CD14-positive monocyte (primary cell): Measurements from ENCODE around the gene SLC4A1. TPM values are rescaled to one million over a fixed set of nuclear protein-coding genes. Genes with fewer than 3 reads are reported as not detected.

Experiments used
- DNase-seq, 3 donors: peaks; one replicate each; pipeline ENCODE4 v3.0.0-alpha.2; 2011 to 2022
- H2AFZ ChIP-seq: 2 replicates; pipeline ENCODE4 v1.6.0; 2012; ENCODE audit warnings: mild to moderate bottlenecking, low read depth, low read length, inconsistent platforms; ENCODE audit not compliant: insufficient read depth, poor library complexity, severe bottlenecking
- H3K27ac ChIP-seq, 2 donors: 1 replicate in 1 of 2; 2 replicates in 1 of 2; pipeline ENCODE4 v1.5.1; 2012 to 2013; ENCODE audit warnings: low read length in 2 of 2, control low read depth in 1 of 2, inconsistent platforms in 1 of 2, low read depth in 1 of 2, mild to moderate bottlenecking in 1 of 2
- H3K27me3 ChIP-seq, 2 donors: one replicate each; pipeline versions ENCODE4 v1.6.0 to v1.6.1; 2011 to 2013; ENCODE audit warnings: low read length in 2 of 2; ENCODE audit not compliant: control insufficient read depth in 2 of 2, insufficient read depth in 2 of 2
- H3K36me3 ChIP-seq, 2 donors: replicated peaks in 1 of 2; 1 replicate in 1 of 2; 2 replicates in 1 of 2; pipeline versions ENCODE4 v1.5.1 to v1.6.1; 2012 to 2013; ENCODE audit warnings: low read length in 2 of 2, control low read depth in 1 of 2, inconsistent platforms in 1 of 2, mild to moderate bottlenecking in 1 of 2; ENCODE audit not compliant: insufficient read depth in 2 of 2, control insufficient read depth in 1 of 2
- H3K4me1 ChIP-seq, 2 donors: 1 replicate in 1 of 2; 2 replicates in 1 of 2; pipeline versions ENCODE4 v1.5.1 to v1.6.1; 2012 to 2013; ENCODE audit warnings: low read length in 2 of 2, control low read depth in 1 of 2, inconsistent platforms in 1 of 2, mild to moderate bottlenecking in 1 of 2, moderate library complexity in 1 of 2; ENCODE audit not compliant: insufficient read depth in 2 of 2, control insufficient read depth in 1 of 2
- H3K4me2 ChIP-seq: replicated peaks from 2 replicates; pipeline ENCODE3; 2012; ENCODE audit warnings: low read length, moderate library complexity, mild to moderate bottlenecking; ENCODE audit not compliant: poor library complexity, severe bottlenecking; ENCODE audit errors: extremely low read depth
- H3K4me3 ChIP-seq, 3 experiments: fragments of 200-600 bp in 1 of 3; sonication (generic) in 1 of 3; replicated peaks in 1 of 3; 1 replicate in 2 of 3; 2 replicates in 1 of 3; pipeline ENCODE4 v1.5.1; 2011 to 2013; ENCODE audit warnings: low read length in 3 of 3, mild to moderate bottlenecking in 3 of 3, control low read depth in 2 of 3, low read depth in 2 of 3, inconsistent platforms in 1 of 3, moderate library complexity in 1 of 3
- H3K79me2 ChIP-seq: 2 replicates; pipeline ENCODE4 v1.6.0; 2012; ENCODE audit warnings: mild to moderate bottlenecking, control low read depth, inconsistent platforms, low read length, moderate library complexity; ENCODE audit not compliant: insufficient read depth
- H3K9ac ChIP-seq: 2 replicates; pipeline ENCODE4 v1.6.0; 2017; ENCODE audit warnings: low read length, mild to moderate bottlenecking; ENCODE audit not compliant: insufficient read depth, poor library complexity, severe bottlenecking
- H3K9me3 ChIP-seq, 2 donors: replicated peaks in 1 of 2; 1 replicate in 1 of 2; 2 replicates in 1 of 2; pipeline versions ENCODE4 v1.5.1 to v1.6.1; 2012 to 2013; ENCODE audit warnings: low read length in 2 of 2, control low read depth in 1 of 2; ENCODE audit not compliant: control insufficient read depth in 1 of 2, insufficient read depth in 1 of 2
- H4K20me1 ChIP-seq: 2 replicates; pipeline ENCODE4 v1.6.0; 2012; ENCODE audit warnings: mild to moderate bottlenecking, low read length, control low read depth, moderate library complexity; ENCODE audit not compliant: insufficient read depth
- H3K27ac Mint-ChIP-seq, 7 donors: one replicate each; pipeline ENCODE4 v1.8.0; 2020; ENCODE audit warnings: mild to moderate bottlenecking in 7 of 7, mixed read lengths in 7 of 7, moderate library complexity in 6 of 7, inconsistent platforms in 2 of 7
- H3K27me3 Mint-ChIP-seq, 3 donors: one replicate each; pipeline ENCODE4 v1.8.0; 2021 to 2022; ENCODE audit warnings: low read depth in 3 of 3, mild to moderate bottlenecking in 3 of 3, mixed read lengths in 3 of 3, moderate library complexity in 3 of 3, inconsistent platforms in 1 of 3
- H3K36me3 Mint-ChIP-seq, 2 donors: one replicate each; pipeline ENCODE4 v1.8.0; 2020; ENCODE audit warnings: mixed read lengths in 2 of 2, inconsistent platforms in 1 of 2, mild to moderate bottlenecking in 1 of 2
- H3K4me1 Mint-ChIP-seq: one replicate; pipeline ENCODE4 v1.8.0; 2020; ENCODE audit warnings: mild to moderate bottlenecking, mixed read lengths
- H3K4me3 Mint-ChIP-seq, 2 donors: one replicate each; pipeline ENCODE4 v1.8.0; 2020; ENCODE audit warnings: mild to moderate bottlenecking in 2 of 2, mixed read lengths in 2 of 2, moderate library complexity in 1 of 2
- H3K9me3 Mint-ChIP-seq, 7 donors: one replicate each; pipeline ENCODE4 v1.8.0; 2020 to 2022; ENCODE audit warnings: mixed read lengths in 7 of 7, mild to moderate bottlenecking in 6 of 7, moderate library complexity in 6 of 7, inconsistent platforms in 2 of 7
- WGBS: methylation state at CpG from one replicate; pipeline ENCODE4 v1.1.5; 2013; ENCODE audit warnings: missing lambda C conversion rate; ENCODE audit not compliant: insufficient coverage; 5-methylcytosine and 5-hydroxymethylcytosine counted together
- intact Hi-C, 2 donors: fragments of 100-400 bp; cut with micrococcal nuclease; formaldehyde crosslinking; loops; one replicate each; pipeline versions ENCODE4 v1.15.0 to v1.15.1; 2023
- polyA plus RNA-seq, 3 donors: library from polyadenylated mRNA; depleted of rRNA in 1 of 3; unstranded in 2 of 3; stranded (reverse) in 1 of 3; fragments of 300-500 nt in 2 of 3; fragments of >200 nt in 1 of 3; fragmentation: Illumina TruSeq in 2 of 3; gene quantifications; 1 replicate in 2 of 3; 2 replicates in 1 of 3; pipeline ENCODE4 v1.2.3, GENCODE V29; 2012 to 2021
- TF ChIP-seq, protein P1 (sequence below): fragments of 200-600 bp; IDR thresholded peaks from one replicate; pipeline ENCODE4 v1.8.0; 2022; ENCODE audit warnings: antibody characterized with exemption, mild to moderate bottlenecking

The SLC4A1 gene
- polyA plus RNA-seq, 3 donors: 0.04 TPM; not detected in 2

DNA sequence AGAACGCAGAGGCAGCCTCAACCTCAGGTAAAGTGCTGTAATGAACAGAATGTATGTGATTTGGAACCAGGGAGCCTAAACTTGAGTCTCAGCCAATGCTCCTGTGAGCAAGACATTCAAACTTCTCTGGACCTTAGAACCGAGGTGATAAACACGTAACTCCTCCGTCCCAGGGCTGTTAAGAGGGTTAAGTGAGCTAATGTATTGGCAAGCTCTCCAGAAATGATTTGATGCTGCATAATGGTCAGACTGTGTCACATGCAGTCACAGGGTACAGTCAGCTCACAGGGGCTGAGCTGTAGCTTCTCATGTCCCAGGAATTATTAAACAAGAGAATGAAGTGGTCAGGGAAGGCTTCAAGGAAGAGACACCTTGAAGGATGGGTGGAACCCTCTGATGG, 10.0 kb upstream of the SLC4A1 start:
- intact Hi-C loops: loop anchor here in 1 of 2 donors (5.0 kb wide), 3 partner anchors 36 to 69 kb away; partner anchors contain the start of genes GRN and UBTF
- Histone ChIP-seq H3K4me3 (no peak overlapping the region), H3K9ac (no peak overlapping the region), H4K20me1 (no peaks in the 10 kb centered on the region), H2AFZ (no peak overlapping the region), H3K27ac (no peak overlapping the region), H3K9me3 (no peaks in the 10 kb centered on the region), H3K36me3 (no peaks in the 10 kb centered on the region), H3K4me1 (peaks cover 23 to 25% of the 10 kb centered on the region in 2 donors), H3K79me2 (no peaks in the 10 kb centered on the region), H3K4me2 (no peak overlapping the region), H3K27me3 (peaks cover 0 to 7% of the 10 kb centered on the region in 2 donors)
- peaks cover 0 to 3% (median 0%) of the 10 kb centered on the region in 7 donors for H3K9me3 Mint-ChIP-seq
- H3K36me3 Mint-ChIP-seq: no peaks in the 10 kb centered on the region
- TF ChIP-seq, protein P1, sequence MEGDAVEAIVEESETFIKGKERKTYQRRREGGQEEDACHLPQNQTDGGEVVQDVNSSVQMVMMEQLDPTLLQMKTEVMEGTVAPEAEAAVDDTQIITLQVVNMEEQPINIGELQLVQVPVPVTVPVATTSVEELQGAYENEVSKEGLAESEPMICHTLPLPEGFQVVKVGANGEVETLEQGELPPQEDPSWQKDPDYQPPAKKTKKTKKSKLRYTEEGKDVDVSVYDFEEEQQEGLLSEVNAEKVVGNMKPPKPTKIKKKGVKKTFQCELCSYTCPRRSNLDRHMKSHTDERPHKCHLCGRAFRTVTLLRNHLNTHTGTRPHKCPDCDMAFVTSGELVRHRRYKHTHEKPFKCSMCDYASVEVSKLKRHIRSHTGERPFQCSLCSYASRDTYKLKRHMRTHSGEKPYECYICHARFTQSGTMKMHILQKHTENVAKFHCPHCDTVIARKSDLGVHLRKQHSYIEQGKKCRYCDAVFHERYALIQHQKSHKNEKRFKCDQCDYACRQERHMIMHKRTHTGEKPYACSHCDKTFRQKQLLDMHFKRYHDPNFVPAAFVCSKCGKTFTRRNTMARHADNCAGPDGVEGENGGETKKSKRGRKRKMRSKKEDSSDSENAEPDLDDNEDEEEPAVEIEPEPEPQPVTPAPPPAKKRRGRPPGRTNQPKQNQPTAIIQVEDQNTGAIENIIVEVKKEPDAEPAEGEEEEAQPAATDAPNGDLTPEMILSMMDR: no peak
- 86% methylated on average over 1 of the region's 4 CpGs for WGBS
- peak overlapping the region in 1 of 2 donors; percentile 35 for H3K4me3 Mint-ChIP-seq
- H3K27ac Mint-ChIP-seq: peak overlapping the region in 2 of 7 donors; percentile 66 to 93
- peaks cover 30% of the 10 kb centered on the region for H3K4me1 Mint-ChIP-seq
- H3K27me3 Mint-ChIP-seq: peaks cover 24 to 35% (median 27%) of the 10 kb centered on the region in 3 donors
- no peak for DNase-seq

DNA sequence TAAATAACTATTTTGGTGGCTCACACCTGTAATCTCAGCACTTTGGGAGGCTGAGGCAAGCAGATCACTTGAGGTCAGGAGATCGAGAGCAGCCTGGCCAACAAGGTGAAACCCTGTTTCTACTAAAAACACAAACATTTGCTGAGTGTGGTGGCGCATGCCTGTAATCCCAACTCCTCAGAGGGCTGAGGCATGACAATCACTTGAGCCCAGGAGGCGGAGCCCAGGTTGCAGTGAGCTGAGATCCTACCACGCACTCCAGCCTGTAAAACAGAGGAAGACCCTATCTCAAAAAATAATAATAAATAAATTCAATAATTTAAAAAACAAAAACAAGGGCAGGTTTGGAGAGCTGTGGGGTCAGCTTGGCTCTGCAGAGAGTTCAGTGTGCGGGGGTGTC, 5.7 kb upstream of the SLC4A1 start:
- no peak overlapping the region for H3K4me3 ChIP-seq
- H3K27ac Mint-ChIP-seq: no peak overlapping the region
- peaks cover 18 to 30% (median 21%) of the 10 kb centered on the region in 3 donors for H3K27me3 Mint-ChIP-seq
- no peak overlapping the region for H3K4me3 Mint-ChIP-seq
- H4K20me1 ChIP-seq: no peaks in the 10 kb centered on the region
- WGBS: 100% methylated on average over 2 of the region's 5 CpGs
- no peaks in the 10 kb centered on the region for H3K9me3 ChIP-seq
- no peak overlapping the region for H3K4me2 ChIP-seq
- H3K27me3 ChIP-seq: peaks cover 0 to 7% of the 10 kb centered on the region in 2 donors
- no peaks in the 10 kb centered on the region for H3K79me2 ChIP-seq
- intact Hi-C loops: no loop called here
- no peaks in the 10 kb centered on the region for H3K36me3 ChIP-seq
- TF ChIP-seq, protein P1: no peak
- H3K4me1 Mint-ChIP-seq: peaks cover 14% of the 10 kb centered on the region
- peaks cover 0 to 3% (median 0%) of the 10 kb centered on the region in 7 donors for H3K9me3 Mint-ChIP-seq
- H3K27ac ChIP-seq: no peak overlapping the region
- no peak overlapping the region for H3K9ac ChIP-seq
- no peak for DNase-seq
- no peak overlapping the region for H2AFZ ChIP-seq
- no peaks in the 10 kb centered on the region for H3K36me3 Mint-ChIP-seq
- peaks cover 2 to 3% of the 10 kb centered on the region in 2 donors for H3K4me1 ChIP-seq
